ENCODE data around the gene PCDHA4.

DNA sequence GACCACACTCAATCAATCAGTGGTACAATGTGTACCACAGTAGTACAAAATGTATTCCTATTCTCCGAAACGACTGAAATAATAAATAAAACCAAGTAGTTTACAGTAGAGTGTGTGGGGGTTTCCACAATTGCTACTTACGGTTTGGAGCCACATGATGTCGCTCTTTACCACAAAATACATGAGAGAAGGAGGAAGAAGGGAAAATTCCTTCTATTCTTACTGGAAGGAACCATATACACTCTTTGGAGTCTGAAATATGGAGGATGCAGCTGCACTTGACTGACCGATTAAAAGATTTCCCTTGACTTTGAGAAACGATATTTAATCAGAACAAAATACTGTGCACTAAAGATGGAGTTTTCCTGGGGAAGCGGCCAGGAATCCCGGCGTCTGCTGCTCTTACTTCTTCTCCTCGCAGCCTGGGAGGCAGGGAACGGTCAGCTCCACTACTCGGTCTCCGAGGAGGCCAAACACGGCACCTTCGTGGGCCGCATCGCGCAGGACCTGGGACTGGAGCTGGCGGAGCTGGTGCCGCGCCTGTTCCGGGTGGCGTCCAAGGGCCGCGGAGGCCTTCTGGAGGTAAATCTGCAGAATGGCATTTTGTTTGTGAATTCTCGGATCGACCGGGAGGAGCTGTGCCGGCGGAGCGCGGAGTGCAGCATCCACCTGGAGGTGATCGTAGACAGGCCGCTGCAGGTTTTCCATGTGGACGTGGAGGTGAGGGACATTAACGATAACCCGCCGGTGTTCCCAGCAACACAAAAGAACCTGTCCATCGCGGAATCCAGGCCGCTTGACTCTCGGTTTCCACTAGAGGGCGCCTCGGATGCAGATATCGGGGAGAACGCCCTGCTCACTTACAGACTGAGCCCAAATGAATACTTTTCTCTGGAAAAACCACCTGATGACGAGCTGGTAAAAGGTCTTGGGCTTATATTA lies at the start of gene PCDHA4:
- TF ChIP-seq, protein P1, sequence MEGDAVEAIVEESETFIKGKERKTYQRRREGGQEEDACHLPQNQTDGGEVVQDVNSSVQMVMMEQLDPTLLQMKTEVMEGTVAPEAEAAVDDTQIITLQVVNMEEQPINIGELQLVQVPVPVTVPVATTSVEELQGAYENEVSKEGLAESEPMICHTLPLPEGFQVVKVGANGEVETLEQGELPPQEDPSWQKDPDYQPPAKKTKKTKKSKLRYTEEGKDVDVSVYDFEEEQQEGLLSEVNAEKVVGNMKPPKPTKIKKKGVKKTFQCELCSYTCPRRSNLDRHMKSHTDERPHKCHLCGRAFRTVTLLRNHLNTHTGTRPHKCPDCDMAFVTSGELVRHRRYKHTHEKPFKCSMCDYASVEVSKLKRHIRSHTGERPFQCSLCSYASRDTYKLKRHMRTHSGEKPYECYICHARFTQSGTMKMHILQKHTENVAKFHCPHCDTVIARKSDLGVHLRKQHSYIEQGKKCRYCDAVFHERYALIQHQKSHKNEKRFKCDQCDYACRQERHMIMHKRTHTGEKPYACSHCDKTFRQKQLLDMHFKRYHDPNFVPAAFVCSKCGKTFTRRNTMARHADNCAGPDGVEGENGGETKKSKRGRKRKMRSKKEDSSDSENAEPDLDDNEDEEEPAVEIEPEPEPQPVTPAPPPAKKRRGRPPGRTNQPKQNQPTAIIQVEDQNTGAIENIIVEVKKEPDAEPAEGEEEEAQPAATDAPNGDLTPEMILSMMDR (IDR thresholded peaks at IDR 0.05) = peak; percentile 66
- TF ChIP-seq HDAC2 (IDR thresholded peaks at IDR 0.05) (no peak), POLR2A (IDR thresholded peaks at IDR 0.05; ENCODE audit: low read length) (no peak), GATA3 (IDR thresholded peaks at IDR 0.05; ENCODE audit: borderline replicate concordance) (no peak), KDM1A (IDR thresholded peaks at IDR 0.05; ENCODE audit: low read depth) (no peak), SMC3 (IDR thresholded peaks at IDR 0.05) (no peak; the same call in 2 of the 3 replicates), REST (IDR thresholded peaks at IDR 0.05) (no peak), RCOR1 (IDR thresholded peaks at IDR 0.05; ENCODE audit: low read depth, low read length) (no peak), MAX (IDR thresholded peaks at IDR 0.05) (no peak), TP53 (CRISPR knock-in tag; IDR thresholded peaks at IDR 0.05) (no peak), RFX5 (IDR thresholded peaks at IDR 0.05) (no peak), CEBPB (IDR thresholded peaks at IDR 0.05) (no peak), EP300 (IDR thresholded peaks at IDR 0.05) (no peak)
- TF ChIP-seq, protein P2, sequence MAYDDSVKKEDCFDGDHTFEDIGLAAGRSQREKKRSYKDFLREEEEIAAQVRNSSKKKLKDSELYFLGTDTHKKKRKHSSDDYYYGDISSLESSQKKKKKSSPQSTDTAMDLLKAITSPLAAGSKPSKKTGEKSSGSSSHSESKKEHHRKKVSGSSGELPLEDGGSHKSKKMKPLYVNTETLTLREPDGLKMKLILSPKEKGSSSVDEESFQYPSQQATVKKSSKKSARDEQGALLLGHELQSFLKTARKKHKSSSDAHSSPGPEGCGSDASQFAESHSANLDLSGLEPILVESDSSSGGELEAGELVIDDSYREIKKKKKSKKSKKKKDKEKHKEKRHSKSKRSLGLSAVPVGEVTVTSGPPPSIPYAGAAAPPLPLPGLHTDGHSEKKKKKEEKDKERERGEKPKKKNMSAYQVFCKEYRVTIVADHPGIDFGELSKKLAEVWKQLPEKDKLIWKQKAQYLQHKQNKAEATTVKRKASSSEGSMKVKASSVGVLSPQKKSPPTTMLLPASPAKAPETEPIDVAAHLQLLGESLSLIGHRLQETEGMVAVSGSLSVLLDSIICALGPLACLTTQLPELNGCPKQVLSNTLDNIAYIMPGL (CRISPR knock-in tag; IDR thresholded peaks at IDR 0.05; ENCODE audit: borderline replicate concordance) = no peak
